RWPE2 (cell line): Measurements from ENCODE around the gene EHHADH.

Experiments used
- ATAC-seq: fragments of 200-7000 bp; cut with Tn5 transposase; 3 replicates; pipeline ENCODE4 v1.9.1; 2021; ENCODE audit warnings: low read depth
- DNase-seq: peaks from one replicate; pipeline ENCODE4 v3.0.0-alpha.2; 2020; ENCODE audit warnings: low spot score
- H3K27ac ChIP-seq: fragments of 450-650 bp; 2 replicates; pipeline ENCODE4 v1.5.1; 2017; ENCODE audit warnings: mild to moderate bottlenecking; ENCODE audit not compliant: poor library complexity, severe bottlenecking
- H3K27me3 ChIP-seq: fragments of 250-450 bp; sonication (Bioruptor Pico); 2 replicates; pipeline ENCODE4 v1.5.1; 2021; ENCODE audit warnings: mild to moderate bottlenecking, moderate library complexity; ENCODE audit not compliant: insufficient read depth, poor library complexity, severe bottlenecking
- H3K36me3 ChIP-seq: fragments of 250-450 bp; sonication (Bioruptor Pico); 2 replicates; pipeline ENCODE4 v1.5.1; 2020; ENCODE audit warnings: low read depth, mild to moderate bottlenecking, moderate library complexity
- H3K4me1 ChIP-seq: fragments of 250-450 bp; sonication (Bioruptor Pico); 2 replicates; pipeline ENCODE4 v1.5.1; 2021; ENCODE audit warnings: mild to moderate bottlenecking, moderate library complexity; ENCODE audit not compliant: insufficient read depth, poor library complexity, severe bottlenecking
- H3K4me3 ChIP-seq: fragments of 250-450 bp; sonication (Bioruptor Pico); 2 replicates; pipeline ENCODE4 v1.5.1; 2021; ENCODE audit warnings: mild to moderate bottlenecking, moderate library complexity; ENCODE audit not compliant: severe bottlenecking
- H3K9me3 ChIP-seq: fragments of 250-450 bp; sonication (Bioruptor Pico); 2 replicates; pipeline ENCODE4 v1.5.1; 2021; ENCODE audit warnings: mild to moderate bottlenecking, moderate library complexity; ENCODE audit not compliant: severe bottlenecking
- CTCF ChIP-seq: fragments of 450-650 bp; IDR thresholded peaks from one replicate; pipeline ENCODE4 v1.5.1; 2017; ENCODE audit warnings: mild to moderate bottlenecking, moderate library complexity; ENCODE audit not compliant: poor library complexity, severe bottlenecking

Gene EHHADH

DNA sequence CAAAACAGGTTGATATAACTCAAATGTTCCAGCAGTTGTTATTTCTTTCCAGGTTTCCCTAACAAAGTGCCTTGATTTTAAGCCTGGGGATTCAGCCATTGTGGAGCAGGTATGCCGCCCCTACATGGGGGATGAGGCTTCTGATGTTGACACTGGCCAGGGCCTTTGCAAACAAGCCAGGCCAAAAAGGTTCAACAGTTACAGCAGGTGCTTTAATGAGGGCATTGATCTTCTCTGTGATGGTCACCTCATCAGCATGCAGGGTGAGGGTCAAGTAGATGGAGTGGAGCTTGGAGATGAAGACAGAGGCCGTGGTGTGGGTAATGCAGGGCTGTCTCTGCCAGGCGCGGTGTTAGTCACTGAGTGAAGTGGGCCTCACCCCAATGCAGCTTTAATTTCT is 22.6 kb upstream of the EHHADH start:
- no peak overlapping the region for H3K4me3 ChIP-seq
- ATAC-seq (no peak), DNase-seq (no peak)
- H3K27ac ChIP-seq, result no peak overlapping the region
- no peak for TF ChIP-seq CTCF
- no peaks in the 10 kb centered on the region for H3K36me3 ChIP-seq
- H3K27me3 ChIP-seq, result no peaks in the 10 kb centered on the region
- no peaks in the 10 kb centered on the region for H3K4me1 ChIP-seq
- no peaks in the 10 kb centered on the region for H3K9me3 ChIP-seq

DNA sequence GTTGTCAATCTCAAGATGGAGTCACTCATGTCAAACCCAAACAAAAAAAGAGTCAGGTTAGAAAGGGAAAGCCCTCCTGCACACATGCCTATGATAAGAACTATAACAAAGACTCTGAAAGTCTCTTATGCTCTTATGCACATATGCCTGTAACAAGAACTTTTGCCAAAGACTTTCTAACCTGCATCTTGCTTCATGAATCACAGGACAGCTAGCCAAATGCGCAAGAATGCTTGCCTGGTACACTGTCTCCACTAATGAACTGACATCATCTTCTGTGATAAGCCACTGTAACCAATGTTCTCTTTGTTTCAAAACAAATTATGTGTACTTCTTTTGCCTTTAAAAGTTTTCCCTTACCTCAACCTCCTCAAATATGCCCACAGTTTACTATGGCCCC is 18.2 kb upstream of the EHHADH start:
- H3K4me1 ChIP-seq, result no peaks in the 10 kb centered on the region
- H3K36me3 ChIP-seq, result no peaks in the 10 kb centered on the region
- no peaks in the 10 kb centered on the region for H3K27me3 ChIP-seq
- H3K4me3 ChIP-seq, result no peak overlapping the region
- TF ChIP-seq CTCF, result no peak
- no peak for ATAC-seq
- no peaks in the 10 kb centered on the region for H3K9me3 ChIP-seq
- no peak overlapping the region for H3K27ac ChIP-seq
- DNase-seq, result no peak

GRCh38 chr3:185270956-185271332 is 17.1 kb upstream of the EHHADH start:
- no peak for TF ChIP-seq CTCF
- Histone ChIP-seq H3K4me3 (no peak overlapping the region), H3K27me3 (no peaks in the 10 kb centered on the region), H3K27ac (no peak overlapping the region), H3K4me1 (no peaks in the 10 kb centered on the region), H3K36me3 (no peaks in the 10 kb centered on the region), H3K9me3 (no peaks in the 10 kb centered on the region)
- ATAC-seq (no peak), DNase-seq (no peak)

- peak; percentile 84 for ATAC-seq
These were observed 16.6 kb upstream of the EHHADH start for GRCh38 chr3:185270262-185270955.

More at GRCh38 chr3:185270262-185270955, 16.6 kb upstream of the EHHADH start:
- H3K4me3 ChIP-seq, result no peak overlapping the region
- H3K4me1 ChIP-seq, result no peaks in the 10 kb centered on the region
- peak; percentile 36 for TF ChIP-seq CTCF
- no peaks in the 10 kb centered on the region for H3K27me3 ChIP-seq
- no peaks in the 10 kb centered on the region for H3K36me3 ChIP-seq
- no peak overlapping the region for H3K27ac ChIP-seq
- DNase-seq, result no peak
- H3K9me3 ChIP-seq, result no peaks in the 10 kb centered on the region
